SKM-1 treated with dmso at 0.1 percent for 144 hours (cell line): ENCODE results near the gene NLRC5.

Source experiments
- DNase-seq: peaks from one replicate; lab custom pipeline; 2025; ENCODE audit not compliant: unreplicated experiment; lab: John Stamatoyannopoulos, UW

The NLRC5 gene

DNA sequence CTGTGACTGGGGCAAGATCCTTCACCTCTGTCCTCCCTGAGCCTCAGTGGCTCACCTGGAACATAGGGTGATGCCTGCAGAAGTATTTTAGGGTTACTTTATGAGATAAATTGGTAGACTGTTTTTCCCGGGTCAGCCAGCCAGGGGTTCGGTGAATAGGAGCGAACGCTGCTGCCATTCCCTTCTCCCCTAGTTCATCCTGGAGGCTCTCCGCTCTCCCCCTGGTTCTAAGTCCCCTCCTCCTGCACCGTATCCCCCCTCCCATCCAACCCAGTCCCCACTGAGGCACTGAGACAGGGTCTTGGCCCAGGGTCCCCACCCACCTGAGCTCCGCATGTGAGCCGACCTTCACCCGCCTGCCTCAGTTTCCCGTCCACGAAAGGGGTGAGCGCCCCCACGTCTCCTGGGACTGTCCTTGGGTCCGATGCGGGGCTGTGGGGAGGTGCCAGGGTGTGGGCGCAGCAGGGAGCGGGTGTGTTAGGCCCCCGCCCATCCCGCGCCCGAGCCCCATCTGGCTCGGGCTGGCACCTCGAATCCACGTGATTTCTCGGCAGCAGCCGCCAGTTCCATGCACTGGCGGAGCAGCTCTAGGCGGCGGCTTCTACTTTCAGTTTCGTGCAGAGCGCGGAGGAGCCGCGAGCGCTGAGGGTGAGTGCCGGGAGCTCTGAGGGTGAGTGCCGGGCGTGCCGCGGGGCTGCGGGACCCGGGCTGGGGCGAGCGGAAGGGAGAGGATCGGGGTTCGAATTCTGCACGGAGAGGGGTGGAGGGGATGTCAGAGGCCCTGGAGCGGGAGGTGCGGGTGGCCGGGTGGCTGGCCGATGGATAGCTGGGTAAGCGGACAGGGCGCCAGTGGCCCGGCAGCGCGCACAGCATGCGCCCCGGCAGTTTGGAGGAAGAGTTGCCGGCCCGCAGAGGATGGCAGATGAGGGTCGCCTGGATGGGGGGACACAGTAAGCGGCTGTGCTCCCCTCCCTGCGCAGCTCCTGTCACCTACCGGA lies at the start of gene NLRC5:
Gene NLRC5 (plus strand): TSS at position 610 of the 998 bp plus-strand sequence. CDS start 31,156 bp downstream, outside the sequence.
- DNase-seq: peak; percentile 65

DNA sequence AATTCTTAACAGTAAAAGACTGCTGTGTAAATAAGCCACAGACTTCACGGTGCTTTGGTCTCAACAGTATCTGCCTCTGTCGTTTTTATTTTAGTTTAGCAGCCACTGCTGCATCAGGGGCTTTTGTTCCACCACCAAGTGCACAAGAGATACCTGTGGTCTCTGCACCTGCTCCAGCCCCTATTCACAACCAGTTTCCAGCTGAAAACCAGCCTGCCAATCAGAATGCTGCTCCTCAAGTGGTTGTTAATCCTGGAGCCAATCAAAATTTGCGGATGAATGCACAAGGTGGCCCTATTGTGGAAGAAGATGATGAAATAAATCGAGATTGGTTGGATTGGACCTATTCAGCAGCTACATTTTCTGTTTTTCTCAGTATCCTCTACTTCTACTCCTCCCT lies 49.6 kb upstream of the NLRC5 start:
- DNase-seq: no peak

DNA sequence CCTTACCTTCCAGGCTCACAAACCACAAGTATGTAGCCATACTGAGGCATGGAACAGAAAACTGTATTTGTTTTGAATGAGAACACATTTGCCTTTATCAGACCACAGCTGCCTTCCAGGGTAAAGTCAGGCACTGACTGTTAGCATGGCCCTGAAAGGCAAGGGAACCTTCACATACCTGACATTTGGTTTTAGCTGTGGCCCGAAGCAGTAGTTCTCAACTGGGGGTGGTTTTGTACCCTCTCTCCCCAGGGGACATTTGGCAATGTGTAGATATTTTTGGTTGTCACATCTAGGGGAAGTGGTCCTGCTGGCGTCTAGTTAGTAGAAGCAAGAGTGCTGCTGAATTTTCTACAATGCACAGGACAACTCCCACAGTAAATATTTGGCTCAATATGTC lies 48.3 kb upstream of the NLRC5 start:
- peak; percentile 14 for DNase-seq

DNA sequence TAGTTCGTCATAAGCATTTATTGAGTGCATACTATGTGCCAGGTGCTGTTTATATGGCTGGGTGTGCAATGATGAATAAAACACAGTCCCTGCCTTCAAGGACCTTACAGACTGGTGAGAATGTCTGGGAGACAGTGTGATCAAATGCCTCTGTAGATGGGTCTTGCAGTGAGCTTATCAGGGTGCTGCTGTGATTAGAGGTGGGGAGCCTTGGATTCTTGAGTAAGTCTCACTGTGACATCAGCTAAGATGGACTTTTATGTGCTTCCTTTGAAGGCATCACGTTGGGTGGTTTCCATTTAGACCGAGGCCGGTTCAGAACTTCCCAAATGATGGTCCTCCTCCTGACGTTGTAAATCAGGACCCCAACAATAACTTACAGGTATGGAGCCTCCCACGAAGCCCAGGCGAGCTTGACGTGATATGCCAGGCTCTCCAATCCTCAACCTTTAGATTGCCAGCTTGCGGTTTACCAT lies 47.5 kb upstream of the NLRC5 start:
- DNase-seq: no peak

DNA sequence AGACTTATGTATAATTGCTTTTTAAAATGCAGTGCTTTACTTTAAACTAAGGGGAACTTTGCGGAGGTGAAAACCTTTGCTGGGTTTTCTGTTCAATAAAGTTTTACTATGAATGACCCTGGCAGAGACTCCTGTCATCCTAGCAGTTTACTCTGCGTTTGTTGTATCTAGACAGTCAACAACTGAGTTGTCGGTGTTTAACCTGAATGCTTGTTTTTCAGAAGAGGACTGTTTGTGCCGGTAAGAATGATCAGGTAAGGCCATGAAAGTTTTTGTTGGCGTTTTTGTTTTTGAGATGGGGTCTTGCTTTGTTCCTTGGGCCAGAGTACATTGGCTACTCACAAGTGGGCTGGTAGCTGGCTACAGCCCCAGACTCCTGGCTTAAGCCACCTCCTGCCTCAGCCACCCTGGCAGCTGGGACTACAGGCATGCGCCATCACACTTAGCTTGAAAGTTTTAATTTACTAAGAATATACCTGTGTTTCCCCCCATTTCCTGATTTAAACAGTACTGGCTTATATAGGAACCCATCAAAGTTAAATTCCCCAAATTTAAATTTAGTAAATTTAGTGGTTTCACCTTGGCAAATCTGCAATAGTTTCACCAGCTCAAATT lies 45.5 kb upstream of the NLRC5 start:
- DNase-seq: no peak

- no peak for DNase-seq
Measured at GRCh38 chr16:56944954-56945839, 44.2 kb upstream of the NLRC5 start.

GRCh38 chr16:56945847-56946527 lies 43.4 kb upstream of the NLRC5 start:
- no peak for DNase-seq

- no peak for DNase-seq
Measured at GRCh38 chr16:56946767-56947603, 42.4 kb upstream of the NLRC5 start.

DNA sequence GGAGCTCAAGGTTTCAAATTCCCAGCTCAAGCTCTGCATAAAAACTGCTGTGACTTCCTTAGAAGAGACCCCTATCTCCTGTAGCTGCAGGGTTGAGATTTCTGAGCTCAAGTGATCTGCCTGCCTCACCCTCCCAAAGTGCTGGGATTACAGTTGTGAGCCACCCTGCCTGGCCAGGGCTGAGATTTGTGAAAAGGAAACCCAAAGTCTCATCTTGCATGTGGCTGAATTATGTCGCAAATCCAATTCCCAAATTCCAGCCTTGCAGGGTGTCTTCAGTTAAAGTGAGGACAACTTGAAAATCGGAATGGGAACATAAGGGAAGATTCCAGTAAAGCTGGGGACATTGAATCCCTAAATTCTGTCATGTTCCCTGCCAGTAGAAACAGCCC lies 41.8 kb upstream of the NLRC5 start:
- no peak for DNase-seq

DNA sequence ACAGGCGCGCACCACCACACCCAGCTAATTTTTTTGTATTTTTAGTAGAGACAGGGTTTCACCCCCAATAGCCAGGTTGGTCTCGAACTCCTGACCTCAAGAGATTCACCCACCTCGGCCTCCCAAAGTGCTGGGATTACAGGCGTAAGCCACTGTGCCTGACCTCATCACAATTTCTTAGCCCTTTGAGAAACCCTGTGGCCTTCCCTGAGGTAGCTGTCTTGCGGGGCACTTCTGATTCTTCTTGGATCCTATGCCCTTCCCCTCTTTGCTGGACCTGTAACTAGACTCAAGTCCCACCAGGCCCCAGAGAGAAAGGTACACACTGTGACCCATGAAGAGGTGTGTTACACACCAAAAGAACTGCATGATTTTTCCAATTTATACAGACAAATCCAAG lies 41.1 kb upstream of the NLRC5 start:
- no peak for DNase-seq

DNA sequence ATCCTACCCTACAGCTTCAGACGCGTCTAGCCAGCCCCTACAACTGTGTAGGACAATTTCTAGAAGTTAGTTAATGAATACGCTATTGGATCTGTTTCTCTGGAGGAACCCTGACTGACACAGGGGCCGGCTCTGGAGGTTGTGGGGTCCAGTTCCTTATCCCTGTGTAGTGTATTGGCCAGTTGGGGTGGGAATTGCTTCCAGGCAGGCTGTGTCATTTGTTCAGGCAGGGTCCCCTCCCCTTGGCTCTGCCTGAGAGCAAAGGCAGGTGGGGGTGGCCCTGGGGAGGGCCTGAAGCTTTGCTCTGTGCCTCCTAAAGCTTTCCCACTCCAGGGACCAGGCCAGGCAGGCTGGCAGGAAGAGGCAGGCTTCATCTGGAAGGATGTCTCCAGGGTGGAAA lies 39.3 kb upstream of the NLRC5 start:
- no peak for DNase-seq

GRCh38 chr16:56950455-56950854 lies 38.9 kb upstream of the NLRC5 start:
- DNase-seq: no peak

DNA sequence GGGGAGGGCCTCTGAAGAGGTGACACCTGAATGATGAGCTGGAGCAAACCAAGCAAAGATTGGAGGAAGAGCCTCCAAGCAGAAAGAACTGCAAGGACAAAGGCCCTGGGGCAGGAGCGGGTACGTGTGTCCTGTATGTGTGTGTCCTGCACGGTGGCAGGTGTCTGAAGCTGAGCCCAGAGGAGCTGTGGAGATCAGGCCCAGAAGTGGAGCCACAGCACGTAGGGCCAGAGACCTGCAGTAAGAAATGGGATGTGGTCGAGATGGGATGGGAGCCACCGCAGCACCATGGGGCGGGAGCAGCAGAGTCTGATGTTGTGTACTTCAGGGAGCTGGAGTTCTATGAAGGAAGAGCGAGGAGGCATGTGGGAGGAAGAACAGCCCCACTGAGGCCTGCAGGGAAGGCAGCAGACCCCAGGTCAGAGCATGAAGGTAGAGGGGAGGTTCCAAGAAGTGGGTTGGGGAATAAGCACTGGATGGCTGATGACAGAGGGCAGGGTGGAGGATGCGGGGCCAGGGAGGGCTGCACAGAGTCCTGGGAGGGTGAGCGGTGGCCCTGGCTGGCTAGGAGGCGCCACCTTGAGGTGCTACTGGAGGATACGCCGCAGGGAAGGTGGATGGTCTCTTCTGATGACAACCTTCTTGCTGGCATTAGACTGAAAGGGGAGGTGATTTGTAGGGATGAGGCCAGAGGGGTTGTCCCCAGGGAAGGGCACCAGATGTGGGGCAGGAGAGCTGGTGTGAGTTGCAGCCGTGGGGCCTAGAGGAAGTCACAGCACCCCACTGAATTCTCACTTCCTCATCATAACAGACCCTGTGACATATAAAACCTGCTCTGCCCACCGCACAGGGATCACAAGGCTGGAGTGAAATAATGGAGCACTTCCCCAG lies 38.2 kb upstream of the NLRC5 start:
- peak; percentile 75 for DNase-seq

DNA sequence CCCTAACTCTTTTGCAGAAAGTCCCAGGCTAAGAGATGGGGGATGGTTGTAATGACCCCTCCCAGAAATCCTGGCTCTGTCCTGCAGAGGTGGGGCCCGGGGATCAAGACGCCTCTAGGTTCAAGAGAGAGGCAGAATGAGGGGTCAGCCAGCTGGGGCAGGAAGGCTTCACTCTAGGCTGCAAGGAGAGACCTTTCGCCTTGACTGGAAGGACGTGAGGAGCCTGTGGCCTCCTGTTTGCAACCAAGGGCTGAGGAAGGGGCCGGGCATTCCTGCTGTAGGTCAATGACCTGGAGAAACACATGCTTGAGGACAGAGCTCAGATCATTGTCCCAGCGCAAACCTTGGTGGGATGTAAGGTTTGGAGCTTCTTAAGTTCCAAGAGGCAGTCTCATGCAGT lies 36.4 kb upstream of the NLRC5 start:
- no peak for DNase-seq

GRCh38 chr16:56956076-56956475 lies 33.3 kb upstream of the NLRC5 start:
- DNase-seq: no peak

DNA sequence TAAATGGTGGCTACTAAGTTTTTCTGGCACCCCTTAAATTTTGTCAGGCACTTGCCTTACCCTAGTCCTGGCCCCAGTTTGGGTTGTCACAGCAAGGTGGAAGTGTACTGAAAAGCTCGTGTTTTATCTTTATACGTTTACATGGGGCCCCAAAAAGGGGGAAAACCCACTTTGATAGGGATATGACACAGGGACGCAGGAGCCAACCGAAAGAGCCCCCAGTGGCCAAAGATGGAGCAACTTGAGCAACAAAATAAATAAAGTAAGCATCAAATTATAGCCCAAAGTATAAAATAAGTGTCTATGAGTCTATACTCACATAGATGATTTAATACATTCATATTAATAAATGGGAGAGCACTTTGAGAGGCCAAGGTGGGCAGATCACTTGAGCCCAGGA lies 32.6 kb upstream of the NLRC5 start:
- DNase-seq: no peak

GRCh38 chr16:56960681-56961281 lies 28.6 kb upstream of the NLRC5 start:
- DNase-seq: no peak

- DNase-seq: no peak
Measured at GRCh38 chr16:56961386-56961785, 28.0 kb upstream of the NLRC5 start.
